ENCODE data around the gene UBE2G1. TPM values are rescaled to one million over a fixed set of nuclear protein-coding genes. Genes with fewer than 3 reads are reported as not detected.

Gene UBE2G1
- total RNA-seq, 2 donors from 2014 or later, result 67.3 to 70.1 TPM

DNA sequence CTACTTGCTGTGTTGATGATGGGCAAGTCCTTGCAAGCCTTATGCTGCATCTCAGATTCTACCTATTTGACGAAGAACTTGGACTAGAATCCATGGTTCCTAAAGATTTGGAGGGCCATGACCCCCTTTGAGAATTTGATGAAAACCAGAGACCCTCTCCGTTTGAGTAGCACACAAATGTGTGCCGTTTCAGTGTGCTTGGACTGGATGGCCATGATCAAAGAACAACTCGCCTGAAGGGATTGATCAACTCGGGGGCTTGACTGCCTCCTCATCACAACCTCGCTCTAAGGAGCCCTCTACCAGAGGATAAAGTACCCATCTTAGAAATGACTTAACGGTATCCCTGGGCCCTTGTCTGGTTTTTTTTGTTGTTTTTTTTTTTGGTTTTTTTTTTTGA is 99.9 kb downstream of the UBE2G1 start:
- no peak for DNase-seq
- Histone ChIP-seq H3K4me3 (no peak overlapping the region), H3K9ac (ENCODE audit: low read depth in 2 of 2, low read length in 2 of 2) (no peak overlapping the region), H3K36me3 (no peaks in the 10 kb centered on the region), H3K9me3 (no peaks in the 10 kb centered on the region), H3K4me1 (no peaks in the 10 kb centered on the region), H3K27ac (no peak overlapping the region), H3K27me3 (no peaks in the 10 kb centered on the region)
- intact Hi-C loops (cut with DNase I), result no loop called here
- TF ChIP-seq, protein P1, sequence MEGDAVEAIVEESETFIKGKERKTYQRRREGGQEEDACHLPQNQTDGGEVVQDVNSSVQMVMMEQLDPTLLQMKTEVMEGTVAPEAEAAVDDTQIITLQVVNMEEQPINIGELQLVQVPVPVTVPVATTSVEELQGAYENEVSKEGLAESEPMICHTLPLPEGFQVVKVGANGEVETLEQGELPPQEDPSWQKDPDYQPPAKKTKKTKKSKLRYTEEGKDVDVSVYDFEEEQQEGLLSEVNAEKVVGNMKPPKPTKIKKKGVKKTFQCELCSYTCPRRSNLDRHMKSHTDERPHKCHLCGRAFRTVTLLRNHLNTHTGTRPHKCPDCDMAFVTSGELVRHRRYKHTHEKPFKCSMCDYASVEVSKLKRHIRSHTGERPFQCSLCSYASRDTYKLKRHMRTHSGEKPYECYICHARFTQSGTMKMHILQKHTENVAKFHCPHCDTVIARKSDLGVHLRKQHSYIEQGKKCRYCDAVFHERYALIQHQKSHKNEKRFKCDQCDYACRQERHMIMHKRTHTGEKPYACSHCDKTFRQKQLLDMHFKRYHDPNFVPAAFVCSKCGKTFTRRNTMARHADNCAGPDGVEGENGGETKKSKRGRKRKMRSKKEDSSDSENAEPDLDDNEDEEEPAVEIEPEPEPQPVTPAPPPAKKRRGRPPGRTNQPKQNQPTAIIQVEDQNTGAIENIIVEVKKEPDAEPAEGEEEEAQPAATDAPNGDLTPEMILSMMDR (IDR thresholded peaks at IDR 0.05), result no peak

DNA sequence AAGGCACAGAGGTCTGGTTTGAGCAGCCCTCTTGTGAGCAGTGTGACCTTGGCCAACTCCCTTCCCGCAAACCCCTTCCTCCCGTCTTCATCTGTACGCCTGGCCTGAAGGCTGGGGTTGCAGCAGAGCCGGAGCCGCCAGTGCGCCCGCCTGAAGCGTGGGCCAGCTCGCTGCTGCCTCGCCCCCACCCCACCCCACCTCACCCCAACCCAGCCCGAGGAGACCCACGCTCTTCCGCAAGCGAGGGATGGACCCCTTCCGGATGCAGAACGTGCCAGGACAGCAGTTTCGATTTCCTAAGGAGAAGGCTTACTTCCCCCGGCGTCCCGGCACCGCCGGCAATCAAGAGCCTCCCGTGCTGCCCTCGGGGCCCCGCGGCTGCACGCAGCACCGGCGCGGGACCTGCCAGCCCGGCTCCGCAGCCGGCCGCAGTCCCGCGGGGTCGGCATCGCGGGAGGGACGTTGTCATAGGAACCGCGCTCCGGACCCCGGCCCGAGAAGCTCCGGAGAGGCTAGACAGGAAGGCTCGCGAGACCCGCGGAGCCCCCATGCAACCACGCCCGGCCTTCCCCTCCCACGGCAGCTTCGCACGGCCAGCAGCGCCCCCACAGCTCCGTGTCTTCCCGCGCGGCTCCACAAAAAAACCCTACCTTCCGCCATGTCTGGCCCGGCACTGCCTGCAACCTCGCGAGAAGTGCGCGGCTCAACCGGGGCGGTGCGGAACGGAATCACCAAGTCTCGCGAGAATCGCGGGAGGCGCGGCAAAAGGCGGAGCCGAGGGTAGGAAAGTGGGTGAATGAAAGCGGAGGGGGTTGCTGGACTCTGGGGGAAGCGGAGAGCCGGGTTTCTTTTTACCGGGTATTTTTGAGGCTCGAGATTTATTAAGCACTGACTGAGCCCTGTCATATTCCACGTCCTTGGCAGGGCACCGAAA is 102.9 kb downstream of the UBE2G1 start, which contains the start of gene ANKFY1:
Gene ANKFY1 (minus strand): TSS at position 698 of the 934 bp plus-strand sequence. CDS start 38 bp downstream, at position 660.
- Histone ChIP-seq H3K4me1 (no peaks in the 10 kb centered on the region), H3K27me3 (no peaks in the 10 kb centered on the region), H3K36me3 (no peaks in the 10 kb centered on the region), H3K9ac (ENCODE audit: low read depth in 2 of 2, low read length in 2 of 2) (peak within 1 kb of the TSS; percentile 93 to 97), H3K9me3 (no peaks in the 10 kb centered on the region), H3K4me3 (peak within 1 kb of the TSS; percentile 96), H3K27ac (peak within 1 kb of the TSS; percentile 81)
- intact Hi-C loops (cut with DNase I), result no loop called here
- TF ChIP-seq, protein P1 (IDR thresholded peaks at IDR 0.05), result no peak
- DNase-seq, result peak; percentile 98

DNA sequence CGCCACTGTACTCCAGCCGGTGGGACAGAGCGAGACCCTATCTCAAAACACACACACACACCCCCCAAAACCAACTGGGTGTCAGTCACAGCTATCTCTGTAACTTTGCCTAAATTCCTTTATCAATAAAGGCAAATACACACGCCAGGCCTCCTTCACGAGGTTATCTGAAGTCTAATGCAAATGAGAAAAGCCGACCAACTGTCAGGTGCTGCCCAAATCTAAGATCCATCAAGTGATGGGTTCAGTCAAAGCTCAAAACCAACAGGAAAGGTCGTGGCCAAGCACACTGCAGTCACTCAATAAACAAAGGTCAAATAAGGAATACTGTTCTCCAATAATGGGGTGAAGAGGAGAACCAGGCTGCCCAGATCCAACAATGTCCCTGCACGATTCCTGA is 103.8 kb downstream of the UBE2G1 start:
- Histone ChIP-seq H3K27ac (peak overlapping the region; percentile 81), H3K4me3 (peak overlapping the region; percentile 96), H3K9ac (ENCODE audit: low read depth in 2 of 2, low read length in 2 of 2) (peak overlapping the region; percentile 93 to 97), H3K9me3 (no peaks in the 10 kb centered on the region), H3K36me3 (no peaks in the 10 kb centered on the region), H3K4me1 (no peaks in the 10 kb centered on the region), H3K27me3 (no peaks in the 10 kb centered on the region)
- TF ChIP-seq, protein P1 (IDR thresholded peaks at IDR 0.05), result no peak
- no peak for DNase-seq
- intact Hi-C loops (cut with DNase I), result no loop called here

DNA sequence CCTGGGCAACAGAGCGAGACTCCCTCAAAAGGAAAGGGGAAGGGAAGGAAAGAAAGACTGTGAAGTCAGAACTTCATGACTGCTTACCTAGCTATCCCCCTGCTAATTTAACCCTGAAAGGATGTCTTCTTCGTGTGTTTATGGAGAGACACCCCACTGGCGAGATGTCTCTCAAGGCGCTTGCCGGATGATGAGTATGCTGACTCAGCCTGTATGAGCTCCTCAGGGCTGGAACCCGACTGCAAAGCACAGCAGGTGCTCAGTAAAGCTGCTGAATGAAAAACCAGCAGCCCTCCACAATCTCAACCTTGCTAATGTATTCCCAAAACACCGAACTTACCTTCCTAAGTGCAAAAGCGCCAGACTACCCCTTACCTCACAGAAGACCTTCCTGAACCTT is 105.0 kb downstream of the UBE2G1 start:
- intact Hi-C loops (cut with DNase I), result no loop called here
- Histone ChIP-seq H3K4me3 (no peak overlapping the region), H3K36me3 (no peaks in the 10 kb centered on the region), H3K9me3 (no peaks in the 10 kb centered on the region), H3K4me1 (no peaks in the 10 kb centered on the region), H3K9ac (ENCODE audit: low read depth in 2 of 2, low read length in 2 of 2) (no peak overlapping the region), H3K27ac (no peak overlapping the region), H3K27me3 (no peaks in the 10 kb centered on the region)
- TF ChIP-seq, protein P1 (IDR thresholded peaks at IDR 0.05), result no peak
- DNase-seq, result no peak

DNA sequence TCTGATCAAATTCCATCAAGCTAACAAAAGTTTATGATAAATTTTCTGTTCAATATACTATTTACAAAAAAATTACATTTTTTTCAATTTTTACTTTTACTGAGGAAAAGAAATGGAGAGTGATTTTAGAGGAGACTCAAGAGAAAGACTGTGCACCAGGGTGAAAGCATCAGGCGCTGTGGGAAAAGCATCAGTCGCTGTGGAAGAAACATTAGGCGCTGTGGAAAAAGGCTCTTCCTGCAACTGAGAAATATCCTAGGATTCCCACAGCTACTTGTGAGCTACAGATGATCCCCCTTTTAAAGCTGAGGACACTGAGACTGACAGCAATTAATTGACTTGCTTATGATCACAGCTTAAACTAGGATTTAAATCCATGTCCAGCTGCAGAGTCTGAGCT is 107.6 kb downstream of the UBE2G1 start:
- Histone ChIP-seq H3K36me3 (no peaks in the 10 kb centered on the region), H3K27ac (no peak overlapping the region), H3K4me3 (no peak overlapping the region), H3K4me1 (no peaks in the 10 kb centered on the region), H3K9ac (ENCODE audit: low read depth in 2 of 2, low read length in 2 of 2) (no peak overlapping the region), H3K27me3 (no peaks in the 10 kb centered on the region), H3K9me3 (no peaks in the 10 kb centered on the region)
- no peak for DNase-seq
- intact Hi-C loops (cut with DNase I), result no loop called here
- TF ChIP-seq, protein P1 (IDR thresholded peaks at IDR 0.05), result no peak
